Omental fat pad (tissue), 4 donors: ENCODE measurements around the gene PRPS2. TPM values are rescaled to one million over a fixed set of nuclear protein-coding genes. Genes with fewer than 3 reads are reported as not detected.

ENCODE experiments used
- ATAC-seq: fragments of 150-250 bp; one replicate; pipeline ENCODE4 v1.9.1; 2016; ENCODE audit warnings: mild to moderate bottlenecking, moderate library complexity; ENCODE audit not compliant: low FRiP score
- DNase-seq: peaks from one replicate; pipeline ENCODE4 v3.0.0-alpha.2; 2019; ENCODE audit warnings: low spot score
- CTCF ChIP-seq, 3 donors: fragments of 450-650 bp; IDR thresholded peaks; one replicate each; pipeline ENCODE4 v1.5.1; 2016 to 2017; ENCODE audit warnings: antibody characterized with exemption in 3 of 3, mild to moderate bottlenecking in 3 of 3, moderate library complexity in 2 of 3
- total RNA-seq, 4 donors: library from RNA; depleted of rRNA; stranded (reverse); fragments of >200 nt; gene quantifications; one replicate each; pipeline ENCODE4 v1.1.0, GENCODE V29; 2016

The PRPS2 gene
- total RNA-seq, 4 donors from 2014 or later, result 13.0 to 23.5 (median 19.4) TPM

DNA sequence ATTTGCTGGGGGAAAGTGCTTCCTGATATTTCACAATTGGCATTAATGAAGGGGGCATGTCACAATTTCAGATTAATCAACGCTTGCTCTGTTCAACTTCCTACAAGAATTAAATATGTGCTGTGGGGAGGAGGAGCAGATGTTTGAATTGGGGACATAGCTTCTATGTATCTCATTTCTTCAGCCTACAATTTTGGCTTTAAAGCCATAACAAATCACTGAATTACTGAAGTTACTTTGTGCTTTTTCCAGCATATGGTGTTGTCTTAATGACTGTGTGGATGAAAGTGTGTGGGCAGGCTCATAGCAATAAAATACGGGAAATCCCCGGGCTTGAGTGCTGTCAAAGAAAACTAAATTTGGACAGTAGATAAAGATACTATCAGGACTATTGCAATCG, 76.5 kb downstream of the PRPS2 start:
- TF ChIP-seq CTCF (IDR thresholded peaks at IDR 0.05), result no peak
- DNase-seq, result no peak
- ATAC-seq, result no peak

DNA sequence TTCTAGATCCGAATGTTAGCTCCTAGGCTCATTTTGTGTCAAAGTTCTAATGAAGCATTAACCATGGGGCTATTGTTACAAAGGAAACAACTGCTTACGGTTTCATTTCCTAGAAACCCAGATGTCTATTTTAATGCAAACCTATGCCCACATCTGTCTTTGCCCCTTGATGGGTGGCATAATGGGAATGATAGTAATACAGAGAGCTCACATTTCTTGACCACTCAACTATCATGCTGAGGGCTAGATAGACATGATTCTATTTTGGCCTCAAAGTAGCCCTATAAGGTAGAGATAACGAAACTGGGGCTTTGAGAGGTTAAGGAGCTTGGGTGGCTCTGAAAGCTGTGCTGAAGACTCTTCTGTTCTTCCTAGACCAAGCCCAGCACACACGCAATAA, 77.5 kb downstream of the PRPS2 start:
- TF ChIP-seq CTCF (IDR thresholded peaks at IDR 0.05), result no peak
- DNase-seq (no peak), ATAC-seq (no peak)

DNA sequence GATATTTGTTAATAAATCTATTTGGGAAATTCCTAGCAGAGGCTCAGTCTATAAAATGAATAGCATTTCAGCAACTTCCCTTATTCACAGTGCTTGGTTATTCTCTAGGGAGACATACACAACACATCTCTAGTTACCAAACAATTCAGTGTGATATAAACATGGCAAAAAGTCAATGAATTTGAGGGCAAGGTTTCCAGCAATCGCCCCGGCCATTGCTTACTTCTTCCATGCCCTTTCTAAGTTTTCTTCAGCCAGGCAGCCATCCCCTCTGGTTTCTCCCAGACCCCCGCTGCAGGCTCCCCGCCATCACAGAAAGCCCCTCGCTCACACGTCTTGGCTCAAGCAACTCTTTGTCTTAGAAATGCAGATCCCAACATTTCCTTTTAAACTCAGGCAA, 80.0 kb downstream of the PRPS2 start:
- no peak for TF ChIP-seq CTCF (IDR thresholded peaks at IDR 0.05)

GRCh38 chrX:12872741-12873140, 81.5 kb downstream of the PRPS2 start:
- DNase-seq (no peak), ATAC-seq (no peak)
- no peak for TF ChIP-seq CTCF (IDR thresholded peaks at IDR 0.05)

More for the DNA sequence above, 80.0 kb downstream of the PRPS2 start:
- no peak for DNase-seq
- no peak for ATAC-seq

Other genes with a start within 250 kb of the PRPS2 start
- 1 to 10 TPM in 2 of 4 donors, under 1 TPM in 2; 0.32 to 1.3 (median 0.95) TPM for gene TLR7, start 75.7 kb downstream of the PRPS2 start, total RNA-seq
- gene TLR8, start 115.2 kb downstream of the PRPS2 start, total RNA-seq, result 10 to 100 TPM in 1 of 4 donors, 1 to 10 TPM in 3; 1.4 to 10.9 (median 6.1) TPM
- 1,000 to 10,000 TPM; 3,948 to 5,890 (median 5,138) TPM for gene TMSB4X, start 183.7 kb downstream of the PRPS2 start, total RNA-seq